ENCODE data around the gene SMARCD1. TPM values are rescaled to one million over a fixed set of nuclear protein-coding genes. Genes with fewer than 3 reads are reported as not detected.
"Not testable (repeated sequence)": the region's sequence is repeated elsewhere in the genome, so short reads cannot be mapped to it uniquely, and the experiment has no call there.

SMARCD1 gene
- polyA plus RNA-seq, 4 donors, result 165 to 182 (median 176) TPM

DNA sequence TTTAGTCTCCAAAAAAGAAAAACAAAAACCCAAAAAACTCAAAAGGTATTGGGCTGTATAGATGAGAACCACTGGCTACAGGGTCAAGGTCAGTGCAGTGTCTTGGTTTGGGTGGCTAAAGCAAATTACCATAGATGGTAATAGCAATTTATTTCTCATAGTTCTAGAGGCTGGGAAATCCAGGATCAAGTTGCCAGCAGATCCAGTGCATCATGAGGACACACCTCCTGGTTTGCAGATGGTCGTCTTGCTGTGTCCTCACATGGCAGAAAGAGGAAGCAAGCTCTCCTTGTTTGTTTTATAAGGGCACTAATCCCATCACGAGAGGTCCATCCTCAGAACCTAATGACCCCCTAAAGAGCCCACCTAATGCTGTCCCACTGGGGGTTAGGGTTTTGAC, 38.1 kb downstream of the SMARCD1 start:
- DNase-seq (ENCODE audit: low read depth in 4 of 4, low spot score in 3 of 4), result no peak

DNA sequence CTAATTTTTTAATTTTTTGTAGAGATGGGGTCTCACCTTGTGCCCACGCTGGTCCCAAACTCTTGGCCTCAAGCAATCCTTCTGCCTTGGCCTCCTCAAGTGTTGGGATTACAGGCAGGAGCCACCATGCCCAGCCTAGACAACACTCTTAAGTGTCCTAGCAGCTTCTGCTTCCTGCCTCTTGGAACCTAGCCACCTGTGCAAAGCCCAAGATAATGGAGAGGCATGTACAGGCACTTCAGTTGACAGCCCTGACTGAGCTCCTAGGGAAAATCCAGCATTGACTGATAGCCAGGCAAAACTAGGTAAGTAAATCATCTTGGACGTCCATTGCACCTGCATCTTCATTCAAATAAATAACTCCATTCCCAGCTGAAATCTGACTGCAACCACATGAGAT, 42.4 kb downstream of the SMARCD1 start:
- no peak for DNase-seq (ENCODE audit: low read depth in 4 of 4, low spot score in 3 of 4)

DNA sequence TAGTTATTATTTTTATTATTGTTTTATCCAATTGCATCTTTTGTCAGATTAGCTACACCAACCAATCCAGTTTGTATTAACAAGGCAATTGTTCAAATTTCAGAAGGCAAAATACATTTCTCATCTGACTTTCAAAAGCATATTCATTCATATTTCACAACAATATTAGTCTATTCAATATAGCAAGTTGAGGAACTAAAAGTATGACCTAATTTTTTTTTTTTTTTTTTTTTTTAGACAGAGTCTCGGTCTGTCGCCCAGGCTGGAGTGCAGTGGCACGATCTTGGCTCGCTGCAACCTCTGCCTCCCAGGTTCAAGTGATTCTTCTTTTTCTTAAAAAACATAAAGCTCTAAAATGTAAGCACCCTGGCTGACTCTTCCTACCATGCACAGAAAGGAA, 44.1 kb downstream of the SMARCD1 start:
- no peak for DNase-seq (ENCODE audit: low read depth in 4 of 4, low spot score in 3 of 4)

DNA sequence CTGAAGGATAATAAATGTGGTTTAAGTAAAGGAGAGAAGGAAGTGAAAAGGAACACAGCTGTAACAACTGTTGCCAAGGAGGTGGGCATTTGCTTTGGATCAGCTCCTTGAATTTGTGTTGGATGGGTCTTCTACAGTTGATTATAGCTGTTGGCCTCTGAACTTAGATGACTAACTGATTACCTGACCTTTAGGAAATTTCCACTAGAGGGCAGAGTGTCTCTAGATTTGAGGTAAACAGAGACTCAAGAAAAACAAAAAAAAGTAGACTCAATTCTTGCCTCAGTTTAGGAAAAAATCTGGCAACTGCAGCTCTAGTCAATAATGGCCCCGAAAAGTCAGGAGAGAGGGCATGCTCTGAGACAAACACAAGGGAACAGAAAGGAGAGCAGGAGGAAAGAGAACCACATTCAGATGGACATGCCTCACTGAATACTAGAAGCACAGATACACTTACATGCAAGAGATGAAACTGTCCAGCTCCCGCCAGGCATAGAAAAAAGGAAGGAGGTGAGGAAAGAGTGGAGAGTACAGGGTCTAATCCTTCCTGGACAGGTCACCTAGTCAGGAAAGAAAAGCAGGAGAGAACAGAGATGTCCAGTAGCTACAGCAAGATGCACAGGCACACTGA, 47.5 kb downstream of the SMARCD1 start:
- no peak for DNase-seq (ENCODE audit: low read depth in 4 of 4, low spot score in 3 of 4)

DNA sequence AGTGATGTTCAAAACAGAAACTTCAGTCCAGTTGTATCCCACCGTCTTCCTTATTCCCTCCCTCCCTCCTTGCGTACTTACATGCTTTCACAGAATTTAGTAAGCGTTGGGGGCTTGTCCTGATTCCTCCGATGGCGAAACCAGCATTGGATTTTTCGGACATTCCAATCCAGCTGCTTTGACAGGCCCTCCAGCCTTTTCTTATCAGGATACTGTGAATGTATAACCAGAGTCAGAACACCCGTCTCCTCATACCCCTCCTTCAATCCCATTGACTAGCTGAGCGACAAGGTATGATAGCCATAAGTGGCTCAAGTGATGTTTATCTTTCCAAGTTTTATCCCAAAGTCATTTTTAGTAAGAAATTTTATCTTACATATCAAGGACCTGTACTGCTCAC, 57.9 kb downstream of the SMARCD1 start:
- DNase-seq (ENCODE audit: low read depth in 4 of 4, low spot score in 3 of 4), result no peak

DNA sequence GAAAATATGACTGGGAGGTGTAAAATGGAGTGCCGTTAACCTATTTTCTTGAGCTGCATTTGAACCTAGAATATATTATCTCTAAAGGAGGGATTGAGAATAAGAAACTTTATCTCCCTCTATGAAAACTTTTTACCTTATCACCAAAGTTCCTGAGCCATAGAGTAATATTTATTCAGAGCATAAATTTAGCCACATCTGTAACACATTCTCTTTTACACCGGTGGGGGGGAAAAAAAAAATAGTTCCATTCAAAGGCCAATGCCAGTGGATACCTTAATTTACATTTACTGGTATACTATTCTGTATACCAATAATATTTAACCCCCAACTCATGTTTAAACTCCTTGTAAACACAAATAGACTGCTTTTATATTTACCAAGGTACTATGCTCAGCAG, 60.3 kb downstream of the SMARCD1 start:
- no peak for DNase-seq (ENCODE audit: low read depth in 4 of 4, low spot score in 3 of 4)

DNA sequence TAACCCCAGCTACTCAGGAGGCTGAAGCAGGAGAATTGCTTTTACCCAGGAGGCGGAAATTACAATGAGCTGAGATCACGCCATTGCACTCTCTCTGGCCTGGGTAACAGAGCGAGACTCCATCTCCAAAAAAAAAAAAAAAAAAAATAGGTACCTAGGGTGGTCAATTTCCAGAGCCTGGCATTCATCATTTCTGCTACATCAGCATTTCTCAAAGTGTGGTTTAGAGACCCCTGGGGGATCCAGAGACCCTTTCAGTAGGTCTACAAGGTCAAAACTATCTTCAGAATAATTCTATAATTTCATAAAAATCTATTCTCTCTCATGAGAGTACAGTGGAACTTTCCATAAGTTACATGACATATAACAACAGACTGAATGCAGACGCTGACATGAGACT, 62.1 kb downstream of the SMARCD1 start:
- DNase-seq (ENCODE audit: low read depth in 4 of 4, low spot score in 3 of 4), result no peak

DNA sequence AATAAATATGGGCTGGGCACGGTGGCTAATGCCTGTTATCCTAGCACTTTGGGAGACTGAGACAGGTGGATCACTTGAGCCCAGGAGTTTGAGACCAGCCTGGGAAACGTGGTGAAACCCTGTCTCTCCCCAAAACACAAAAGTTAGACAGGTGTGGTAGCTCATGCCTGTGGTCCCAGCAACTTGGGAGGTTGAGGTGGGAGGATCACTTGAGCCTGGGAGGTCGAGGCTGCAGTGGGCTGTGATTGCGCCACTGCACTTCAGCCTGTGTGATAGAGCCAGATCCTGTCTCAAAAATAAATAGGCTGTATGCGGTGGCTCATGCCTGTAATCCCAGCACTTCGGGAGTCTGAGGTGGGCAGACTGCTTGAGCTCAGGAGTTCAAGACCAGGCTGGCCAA, 62.9 kb downstream of the SMARCD1 start:
- DNase-seq (ENCODE audit: low read depth in 4 of 4, low spot score in 3 of 4), result not testable (repeated sequence)

DNA sequence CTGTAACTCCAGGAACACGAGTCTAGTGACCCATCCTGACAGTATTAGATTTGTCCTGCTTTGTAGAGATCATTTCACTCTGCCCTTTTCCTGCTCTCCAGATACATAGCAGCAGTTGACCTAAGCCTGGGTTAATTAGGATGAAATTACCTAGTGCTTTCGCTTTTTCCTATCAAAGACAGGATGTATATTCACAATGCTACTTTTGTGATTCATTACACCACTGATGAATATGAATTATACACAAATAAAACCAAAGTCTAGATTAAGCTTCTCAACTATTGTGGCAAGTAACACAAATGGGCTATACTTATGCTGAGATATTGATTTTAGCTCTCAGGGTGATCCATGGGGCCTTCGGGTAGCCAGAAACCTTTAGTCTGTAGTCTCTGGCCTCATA, 64.2 kb downstream of the SMARCD1 start:
- DNase-seq (ENCODE audit: low read depth in 4 of 4, low spot score in 3 of 4), result no peak

Other genes starting within 250 kb of the SMARCD1 start
- gene BCDIN3D, start 242.2 kb upstream of the SMARCD1 start, polyA plus RNA-seq (ENCODE audit: insufficient read length in 4 of 4), result 1 to 10 TPM; 7.9 to 8.5 (median 8.3) TPM
- 1 to 10 TPM; 1.3 to 6.1 (median 4.6) TPM for gene FAIM2, start 181.4 kb upstream of the SMARCD1 start, polyA plus RNA-seq (ENCODE audit: insufficient read length in 4 of 4)
- 100 to 1,000 TPM in 2 of 4 donors, 10 to 100 TPM in 2; 93.0 to 265 (median 104) TPM for gene AQP2, start 134.6 kb upstream of the SMARCD1 start, polyA plus RNA-seq (ENCODE audit: insufficient read length in 4 of 4)
- 1 to 10 TPM; 1.7 to 4.0 (median 2.0) TPM for gene AQP5, start 123.5 kb upstream of the SMARCD1 start, polyA plus RNA-seq (ENCODE audit: insufficient read length in 4 of 4)
- gene AQP6, start 112.4 kb upstream of the SMARCD1 start, polyA plus RNA-seq (ENCODE audit: insufficient read length in 4 of 4), result 10 to 100 TPM; 16.0 to 22.1 (median 19.6) TPM
- gene RACGAP1, start 59.8 kb upstream of the SMARCD1 start, polyA plus RNA-seq (ENCODE audit: insufficient read length in 4 of 4), result 10 to 100 TPM; 42.4 to 54.4 (median 49.8) TPM
- gene ASIC1, start 27.7 kb upstream of the SMARCD1 start, polyA plus RNA-seq (ENCODE audit: insufficient read length in 4 of 4), result 1 to 10 TPM; 3.4 to 4.8 (median 4.6) TPM
- 10 to 100 TPM; 52.2 to 82.4 (median 64.7) TPM for gene GPD1, start 18.7 kb downstream of the SMARCD1 start, polyA plus RNA-seq (ENCODE audit: insufficient read length in 4 of 4)
- gene COX14, start 26.9 kb downstream of the SMARCD1 start, polyA plus RNA-seq (ENCODE audit: insufficient read length in 4 of 4), result 10 to 100 TPM; 50.6 to 62.1 (median 52.5) TPM
- gene CERS5, start 82.0 kb downstream of the SMARCD1 start, polyA plus RNA-seq (ENCODE audit: insufficient read length in 4 of 4), result 10 to 100 TPM; 72.5 to 82.9 (median 75.4) TPM
- 100 to 1,000 TPM in 1 of 4 donors, 10 to 100 TPM in 3; 77.5 to 107 (median 93.1) TPM for gene LIMA1, start 198.2 kb downstream of the SMARCD1 start, polyA plus RNA-seq (ENCODE audit: insufficient read length in 4 of 4)